HepG2 (cell line): ENCODE results near the gene ZNF77. TPM values are rescaled to one million over a fixed set of nuclear protein-coding genes. Genes with fewer than 3 reads are reported as not detected.

ENCODE experiments used
- ARID2 ChIP-seq: sonication (generic); formaldehyde crosslinking; IDR thresholded peaks from 2 replicates; pipeline ENCODE4 v1.8.1; 2022; ENCODE audit warnings: mild to moderate bottlenecking, missing genetic modification reagents, borderline replicate concordance
- ARID4A ChIP-seq: sonication (generic); formaldehyde crosslinking; IDR thresholded peaks from 2 replicates; pipeline ENCODE4 v1.5.0; 2020; ENCODE audit warnings: mild to moderate bottlenecking, missing genetic modification reagents, borderline replicate concordance
- ERF ChIP-seq: IDR thresholded peaks from 2 replicates; pipeline ENCODE4 v1.6.1; 2018; ENCODE audit warnings: missing biosample characterization, missing genetic modification reagents
- HDAC2 ChIP-seq: sonication (generic); formaldehyde crosslinking; IDR thresholded peaks from 2 replicates; pipeline ENCODE4 v1.4.0; 2020; ENCODE audit warnings: missing genetic modification reagents
- HOMEZ ChIP-seq: IDR thresholded peaks from 2 replicates; pipeline ENCODE4 v1.6.1; 2016; ENCODE audit warnings: low read depth
- NCOA2 ChIP-seq: sonication (generic); formaldehyde crosslinking; IDR thresholded peaks from 2 replicates; pipeline ENCODE4 v1.8.0; 2022; ENCODE audit warnings: inconsistent platforms
- RNF219 ChIP-seq: sonication (generic); formaldehyde crosslinking; IDR thresholded peaks from 2 replicates; pipeline ENCODE4 v1.5.0; 2020; ENCODE audit warnings: mild to moderate bottlenecking, missing genetic modification reagents
- ZBTB20 ChIP-seq: sonication (generic); formaldehyde crosslinking; IDR thresholded peaks from 2 replicates; pipeline ENCODE4 v1.8.1; 2023; ENCODE audit warnings: missing genetic modification reagents, low read depth, mild to moderate bottlenecking, borderline replicate concordance
- ZNF776 ChIP-seq: sonication (generic); formaldehyde crosslinking; IDR thresholded peaks from 2 replicates; pipeline ENCODE4 v1.4.0; 2020; ENCODE audit warnings: mild to moderate bottlenecking, missing genetic modification reagents
- polyA plus RNA-seq, 8 experiments: library from polyadenylated mRNA; depleted of rRNA in 3 of 8; stranded (reverse) in 7 of 8; unstranded in 1 of 8; fragments of >200 nt; fragmentation: Illumina TruSeq in 4 of 8; extraction: Trizol in 4 of 8; gene quantifications; 2 replicates each; pipeline versions ENCODE4 v1.2.1 to v1.2.3, GENCODE V29; 2011 to 2016; ENCODE audit warnings: low read depth in 4 of 8, missing spikeins in 1 of 8, mixed read lengths in 1 of 8; ENCODE audit not compliant: insufficient read depth in 1 of 8
- total RNA-seq, 5 experiments: library from RNA; depleted of rRNA; stranded (reverse); fragments of >200 nt; fragmentation: Illumina TruSeq; extraction: Trizol; gene quantifications; 2 replicates each; pipeline ENCODE4 v1.2.3, GENCODE V29; 2016; ENCODE audit warnings: low read depth in 1 of 5
- TF ChIP-seq, protein P1 (sequence below), 2 experiments: sonication (generic) in 1 of 2; formaldehyde crosslinking in 1 of 2; IDR thresholded peaks; 2 replicates each; pipeline versions ENCODE4 v1.6.1 to v1.9.0; 2014 to 2022; ENCODE audit warnings: antibody characterized with exemption in 1 of 2, borderline replicate concordance in 1 of 2, inconsistent platforms in 1 of 2, low read depth in 1 of 2, missing genetic modification reagents in 1 of 2
- TF ChIP-seq, protein P2 (sequence below): sonication (generic); formaldehyde crosslinking; IDR thresholded peaks from 2 replicates; pipeline ENCODE4 v1.4.0; 2020; ENCODE audit warnings: mild to moderate bottlenecking, missing genetic modification reagents

ZNF77 gene
- total and polyA plus RNA-seq, 2 of the 13 experiments (the other 11 are each of a cell fraction or from before 2014, with no cell fraction given): 7.1 to 11.5 TPM

GRCh38 chr19:2900296-2901252, 44.2 kb downstream of the ZNF77 start, which contains the start of gene ZNF57 (continued):
- TF ChIP-seq, protein P1, sequence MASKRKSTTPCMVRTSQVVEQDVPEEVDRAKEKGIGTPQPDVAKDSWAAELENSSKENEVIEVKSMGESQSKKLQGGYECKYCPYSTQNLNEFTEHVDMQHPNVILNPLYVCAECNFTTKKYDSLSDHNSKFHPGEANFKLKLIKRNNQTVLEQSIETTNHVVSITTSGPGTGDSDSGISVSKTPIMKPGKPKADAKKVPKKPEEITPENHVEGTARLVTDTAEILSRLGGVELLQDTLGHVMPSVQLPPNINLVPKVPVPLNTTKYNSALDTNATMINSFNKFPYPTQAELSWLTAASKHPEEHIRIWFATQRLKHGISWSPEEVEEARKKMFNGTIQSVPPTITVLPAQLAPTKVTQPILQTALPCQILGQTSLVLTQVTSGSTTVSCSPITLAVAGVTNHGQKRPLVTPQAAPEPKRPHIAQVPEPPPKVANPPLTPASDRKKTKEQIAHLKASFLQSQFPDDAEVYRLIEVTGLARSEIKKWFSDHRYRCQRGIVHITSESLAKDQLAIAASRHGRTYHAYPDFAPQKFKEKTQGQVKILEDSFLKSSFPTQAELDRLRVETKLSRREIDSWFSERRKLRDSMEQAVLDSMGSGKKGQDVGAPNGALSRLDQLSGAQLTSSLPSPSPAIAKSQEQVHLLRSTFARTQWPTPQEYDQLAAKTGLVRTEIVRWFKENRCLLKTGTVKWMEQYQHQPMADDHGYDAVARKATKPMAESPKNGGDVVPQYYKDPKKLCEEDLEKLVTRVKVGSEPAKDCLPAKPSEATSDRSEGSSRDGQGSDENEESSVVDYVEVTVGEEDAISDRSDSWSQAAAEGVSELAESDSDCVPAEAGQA (IDR thresholded peaks at IDR 0.05; ENCODE audit: low read depth): 0 out of 2 replicates have a peak, but pooled peaks have one; percentile 37
- TF ChIP-seq, protein P1 (CRISPR knock-in tag; IDR thresholded peaks at IDR 0.05; ENCODE audit: borderline replicate concordance): no peak
- TF ChIP-seq ZBTB20 (CRISPR knock-in tag): peak; percentile 40; the same call in 1 of the 2 replicates
- no peak for TF ChIP-seq ZNF776
- no peak for TF ChIP-seq HOMEZ (CRISPR knock-in tag)
- peak; percentile 90 for TF ChIP-seq ARID2 (CRISPR knock-in tag)
- TF ChIP-seq ERF: peak; percentile 43; the same call in 1 of the 2 replicates
- TF ChIP-seq, protein P2, sequence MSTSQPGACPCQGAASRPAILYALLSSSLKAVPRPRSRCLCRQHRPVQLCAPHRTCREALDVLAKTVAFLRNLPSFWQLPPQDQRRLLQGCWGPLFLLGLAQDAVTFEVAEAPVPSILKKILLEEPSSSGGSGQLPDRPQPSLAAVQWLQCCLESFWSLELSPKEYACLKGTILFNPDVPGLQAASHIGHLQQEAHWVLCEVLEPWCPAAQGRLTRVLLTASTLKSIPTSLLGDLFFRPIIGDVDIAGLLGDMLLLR (CRISPR knock-in tag): peak; percentile 35; the same call in 1 of the 2 replicates
- peak; percentile 34; the same call in 1 of the 2 replicates for TF ChIP-seq HDAC2 (CRISPR knock-in tag)
- no peak for TF ChIP-seq RNF219
- TF ChIP-seq ARID4A: peak; percentile 84
- no peak for TF ChIP-seq NCOA2
